ENCODE measurements around the gene PRICKLE4. TPM values are rescaled to one million over a fixed set of nuclear protein-coding genes. Genes with fewer than 3 reads are reported as not detected.

Gene PRICKLE4
- total and polyA plus RNA-seq, 2 of the 13 experiments (the other 11 are each of a cell fraction or from before 2014, with no cell fraction given): 0.92 to 1.2 TPM

DNA sequence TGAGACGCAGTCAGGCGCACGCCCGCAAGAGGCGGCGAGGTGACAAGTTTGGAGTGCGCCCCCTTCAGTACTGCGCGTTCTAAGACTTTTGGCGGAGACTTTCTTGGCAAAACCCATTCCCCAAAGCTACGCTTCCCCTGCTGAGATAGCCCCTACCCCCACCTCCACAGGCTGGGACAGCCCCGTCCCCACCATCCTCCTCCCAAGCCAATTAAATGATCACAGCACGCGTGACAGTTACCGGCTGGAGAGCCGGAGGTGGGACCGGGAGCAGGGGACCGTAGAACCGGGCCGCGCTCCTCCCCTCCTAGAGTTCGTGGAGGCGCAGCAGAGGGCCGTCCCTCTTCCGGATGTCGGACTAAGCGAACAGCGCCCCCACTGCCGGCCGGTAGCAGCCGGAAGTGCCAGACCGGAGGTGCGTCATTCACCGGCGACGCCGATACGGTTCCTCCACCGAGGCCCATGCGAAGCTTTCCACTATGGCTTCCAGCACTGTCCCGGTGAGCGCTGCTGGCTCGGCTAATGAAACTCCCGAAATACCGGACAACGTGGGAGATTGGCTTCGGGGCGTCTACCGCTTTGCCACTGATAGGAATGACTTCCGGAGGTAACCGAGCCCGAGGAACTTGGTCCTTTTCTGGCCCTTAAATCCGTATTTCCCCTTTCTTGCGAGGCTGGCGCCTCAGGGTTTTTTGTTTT lies 6.8 kb downstream of the PRICKLE4 start, which contains the start of gene TOMM6 (continued):
- no peak for TF ChIP-seq PLRG1 (conservative IDR thresholded peaks at IDR 0.05)
- no peak for TF ChIP-seq DNMT1 (CRISPR knock-in tag; IDR thresholded peaks at IDR 0.05)
- no peak for TF ChIP-seq HMG20A (CRISPR knock-in tag; IDR thresholded peaks at IDR 0.05; ENCODE audit: borderline replicate concordance)
- no peak for TF ChIP-seq TCF7 (IDR thresholded peaks at IDR 0.05; ENCODE audit: low read depth)
- TF ChIP-seq, protein P1, sequence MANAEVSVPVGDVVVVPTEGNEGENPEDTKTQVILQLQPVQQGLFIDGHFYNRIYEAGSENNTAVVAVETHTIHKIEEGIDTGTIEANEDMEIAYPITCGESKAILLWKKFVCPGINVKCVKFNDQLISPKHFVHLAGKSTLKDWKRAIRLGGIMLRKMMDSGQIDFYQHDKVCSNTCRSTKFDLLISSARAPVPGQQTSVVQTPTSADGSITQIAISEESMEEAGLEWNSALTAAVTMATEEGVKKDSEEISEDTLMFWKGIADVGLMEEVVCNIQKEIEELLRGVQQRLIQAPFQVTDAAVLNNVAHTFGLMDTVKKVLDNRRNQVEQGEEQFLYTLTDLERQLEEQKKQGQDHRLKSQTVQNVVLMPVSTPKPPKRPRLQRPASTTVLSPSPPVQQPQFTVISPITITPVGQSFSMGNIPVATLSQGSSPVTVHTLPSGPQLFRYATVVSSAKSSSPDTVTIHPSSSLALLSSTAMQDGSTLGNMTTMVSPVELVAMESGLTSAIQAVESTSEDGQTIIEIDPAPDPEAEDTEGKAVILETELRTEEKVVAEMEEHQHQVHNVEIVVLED (CRISPR knock-in tag; IDR thresholded peaks at IDR 0.05; ENCODE audit: borderline replicate concordance): peak; percentile 85; the same call in 1 of the 2 replicates
- TF ChIP-seq YEATS2 (CRISPR knock-in tag; IDR thresholded peaks at IDR 0.05; ENCODE audit: borderline replicate concordance): peak; percentile 97; the same call in 1 of the 2 replicates
- TF ChIP-seq SP4 (CRISPR knock-in tag; IDR thresholded peaks at IDR 0.05): peak; percentile 88
- TF ChIP-seq ZNF121 (CRISPR knock-in tag; IDR thresholded peaks at IDR 0.05): no peak
- TF ChIP-seq ZNF264 (CRISPR knock-in tag; IDR thresholded peaks at IDR 0.05): no peak; the same call in 1 of the 2 replicates
- TF ChIP-seq, protein P2, sequence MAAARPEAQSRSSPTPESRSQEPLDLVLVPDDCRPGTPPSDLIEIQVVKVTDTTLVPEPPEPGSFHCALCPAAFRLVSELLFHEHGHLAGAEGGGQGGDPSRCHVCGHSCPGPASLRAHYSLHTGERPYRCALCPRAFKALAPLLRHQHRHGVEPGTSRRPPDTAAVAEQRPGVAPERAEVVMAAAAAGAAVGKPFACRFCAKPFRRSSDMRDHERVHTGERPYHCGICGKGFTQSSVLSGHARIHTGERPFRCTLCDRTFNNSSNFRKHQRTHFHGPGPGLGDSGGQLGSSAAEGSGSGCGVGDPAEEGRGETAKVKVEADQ (CRISPR knock-in tag; IDR thresholded peaks at IDR 0.05; ENCODE audit: borderline replicate concordance): no peak
- TF ChIP-seq ZNF770 (CRISPR knock-in tag; IDR thresholded peaks at IDR 0.05): peak; percentile 62
- no peak for TF ChIP-seq AKNA (CRISPR knock-in tag; IDR thresholded peaks at IDR 0.05; ENCODE audit: borderline replicate concordance)
- TF ChIP-seq KDM5B (CRISPR knock-in tag; IDR thresholded peaks at IDR 0.05; ENCODE audit: borderline replicate concordance): no peak; the same call in 1 of the 2 replicates
- TF ChIP-seq ZNF724P (CRISPR knock-in tag; IDR thresholded peaks at IDR 0.05; ENCODE audit: borderline replicate concordance): 0 out of 2 replicates have a peak, but pooled peaks have one; percentile 81
- peak; percentile 98 for TF ChIP-seq KDM4B (CRISPR knock-in tag; IDR thresholded peaks at IDR 0.05)
- TF ChIP-seq SKI (IDR thresholded peaks at IDR 0.05; ENCODE audit: partially characterized antibody): peak; percentile 45
- TF ChIP-seq TGIF2 (CRISPR knock-in tag; IDR thresholded peaks at IDR 0.05): peak; percentile 90
- no peak for TF ChIP-seq ZNF20 (CRISPR knock-in tag; IDR thresholded peaks at IDR 0.05)
- TF ChIP-seq ZC3H4 (CRISPR knock-in tag; IDR thresholded peaks at IDR 0.05; ENCODE audit: borderline replicate concordance): no peak

All from HepG2 (cell line).